ENCODE results near the gene ARID3A.

The ARID3A gene

GRCh38 chr19:1015782-1016646 lies 90.2 kb downstream of the ARID3A start:
- Histone ChIP-seq H3K9ac (ENCODE audit: insufficient read length) (no peak overlapping the region), H3K36me3 (ENCODE audit: insufficient read depth, low read length) (peaks cover 11% of the 10 kb centered on the region; the same call in 1 of the 2 replicates), H3K9me3 (ENCODE audit: low read depth, low read length) (no peaks in the 10 kb centered on the region), H3K27ac (no peak overlapping the region), H3K4me3 (no peak overlapping the region)
- TF ChIP-seq POLR2AphosphoS5 (IDR thresholded peaks at IDR 0.05; ENCODE audit: borderline replicate concordance, low read depth, low read length) (no peak), EZH2 (IDR thresholded peaks at IDR 0.05) (no peak), FOXP2 (optimal IDR thresholded peaks at IDR 0.05; ENCODE audit: control extremely low read depth, extremely low read length, insufficient read depth) (no peak)
- DNase-seq (ENCODE audit: low read depth, low spot score) = no peak

DNA sequence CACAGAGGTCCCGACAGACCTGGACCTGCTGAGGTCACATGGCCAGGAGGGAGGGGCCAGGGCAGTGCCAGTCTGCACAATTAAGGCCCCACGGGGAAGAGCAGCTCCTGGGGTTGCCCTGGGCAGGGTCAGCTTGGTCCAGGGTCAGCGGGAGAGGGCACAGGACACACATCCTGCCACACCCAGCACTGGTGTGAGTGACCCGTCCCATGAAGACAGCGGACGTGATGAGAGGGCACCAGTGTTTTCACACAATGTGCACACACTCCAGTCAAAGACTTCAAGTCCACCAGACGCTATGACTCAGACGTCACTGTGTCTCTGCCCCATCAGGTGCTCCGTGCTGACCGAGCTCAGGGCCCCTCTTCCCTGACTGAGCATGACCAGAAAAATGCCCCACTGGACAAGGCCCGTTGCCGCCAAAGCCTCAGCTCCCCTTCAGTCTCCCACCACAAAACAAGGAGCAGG lies 90.8 kb downstream of the ARID3A start:
- H3K27ac ChIP-seq = no peak overlapping the region
- H3K36me3 ChIP-seq (ENCODE audit: insufficient read depth, low read length) = peaks cover 10% of the 10 kb centered on the region; the same call in 1 of the 2 replicates
- no peak for TF ChIP-seq EZH2 (IDR thresholded peaks at IDR 0.05)
- TF ChIP-seq POLR2AphosphoS5 (IDR thresholded peaks at IDR 0.05; ENCODE audit: borderline replicate concordance, low read depth, low read length) = no peak; the same call in 1 of the 2 replicates
- no peak for TF ChIP-seq FOXP2 (optimal IDR thresholded peaks at IDR 0.05; ENCODE audit: control extremely low read depth, extremely low read length, insufficient read depth)
- H3K9me3 ChIP-seq (ENCODE audit: low read depth, low read length) = no peaks in the 10 kb centered on the region
- H3K9ac ChIP-seq (ENCODE audit: insufficient read length) = no peak overlapping the region
- no peak for DNase-seq (ENCODE audit: low read depth, low spot score)
- no peak overlapping the region for H3K4me3 ChIP-seq

- H3K9me3 ChIP-seq (ENCODE audit: low read depth, low read length) = no peaks in the 10 kb centered on the region
- TF ChIP-seq FOXP2 (optimal IDR thresholded peaks at IDR 0.05; ENCODE audit: control extremely low read depth, extremely low read length, insufficient read depth) = no peak
- no peak for TF ChIP-seq POLR2AphosphoS5 (IDR thresholded peaks at IDR 0.05; ENCODE audit: borderline replicate concordance, low read depth, low read length)
- TF ChIP-seq EZH2 (IDR thresholded peaks at IDR 0.05) = no peak
- no peak overlapping the region for H3K27ac ChIP-seq
- DNase-seq (ENCODE audit: low read depth, low spot score) = no peak
- peaks cover 5% of the 10 kb centered on the region; the same call in 1 of the 2 replicates for H3K36me3 ChIP-seq (ENCODE audit: insufficient read depth, low read length)
- H3K4me3 ChIP-seq = no peak overlapping the region
- H3K9ac ChIP-seq (ENCODE audit: insufficient read length) = peak overlapping the region; percentile 41
Observed at GRCh38 chr19:1017115-1017905, 91.5 kb downstream of the ARID3A start.

DNA sequence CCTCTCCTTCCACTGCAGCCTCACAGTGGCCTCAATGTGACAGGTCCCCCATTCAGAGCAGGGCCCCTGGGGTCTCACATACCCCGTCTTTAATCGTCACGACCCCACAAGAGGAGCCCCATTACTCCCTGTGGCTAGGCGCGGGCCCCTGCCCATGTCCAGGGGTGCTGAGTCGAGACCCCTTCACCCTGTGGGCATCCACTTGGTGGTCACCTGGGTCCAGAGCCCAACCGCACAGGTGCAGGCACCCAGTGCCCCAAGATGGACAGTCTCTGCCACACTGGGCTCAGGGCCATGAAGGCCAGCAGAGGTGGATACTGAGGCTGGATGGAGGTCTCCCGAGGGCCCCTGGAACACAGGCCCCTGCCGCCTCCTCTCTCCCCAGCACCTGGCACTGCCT lies 92.1 kb downstream of the ARID3A start:
- Histone ChIP-seq H3K36me3 (ENCODE audit: insufficient read depth, low read length) (peaks cover 4% of the 10 kb centered on the region; the same call in 1 of the 2 replicates), H3K9ac (ENCODE audit: insufficient read length) (peak overlapping the region; percentile 41)

DNA sequence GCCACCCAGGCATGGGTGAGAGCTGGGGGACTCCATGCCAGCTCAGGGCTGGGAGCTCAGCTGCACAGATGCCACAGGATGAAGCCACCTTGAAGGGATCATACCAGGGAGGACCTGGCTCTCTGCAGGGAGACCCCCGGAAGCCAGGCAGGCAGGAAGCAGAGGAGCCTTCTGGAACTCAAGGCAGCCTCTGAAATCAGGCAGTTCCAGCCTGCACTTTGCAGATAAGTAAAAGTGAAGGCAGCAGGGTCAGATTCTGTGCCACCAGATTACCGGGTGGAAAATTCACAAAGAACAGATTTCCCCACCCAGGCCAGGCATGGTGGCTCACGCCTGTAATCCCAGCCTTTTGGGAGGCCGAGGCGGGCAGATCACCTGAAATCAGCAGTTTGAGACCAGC lies 92.6 kb downstream of the ARID3A start:
- no peak for DNase-seq (ENCODE audit: low read depth, low spot score)
- H3K27ac ChIP-seq = peak overlapping the region; percentile 25; the same call in 1 of the 2 replicates
- no peak for TF ChIP-seq FOXP2 (optimal IDR thresholded peaks at IDR 0.05; ENCODE audit: control extremely low read depth, extremely low read length, insufficient read depth)
- TF ChIP-seq EZH2 (IDR thresholded peaks at IDR 0.05) = no peak
- TF ChIP-seq POLR2AphosphoS5 (IDR thresholded peaks at IDR 0.05; ENCODE audit: borderline replicate concordance, low read depth, low read length) = no peak
- 0 out of 2 replicates have a peak overlapping the region, but pooled peaks have one; percentile 22 for H3K4me3 ChIP-seq
- peak overlapping the region; percentile 8 for H3K9ac ChIP-seq (ENCODE audit: insufficient read length)
- H3K36me3 ChIP-seq (ENCODE audit: insufficient read depth, low read length) = no peaks in the 10 kb centered on the region; the same call in 1 of the 2 replicates
- no peaks in the 10 kb centered on the region for H3K9me3 ChIP-seq (ENCODE audit: low read depth, low read length)

More for the DNA sequence above, 92.1 kb downstream of the ARID3A start:
- DNase-seq (ENCODE audit: low read depth, low spot score) = no peak
- H3K27ac ChIP-seq = no peak overlapping the region
- H3K4me3 ChIP-seq = 0 out of 2 replicates have a peak overlapping the region, but pooled peaks have one; percentile 22
- no peaks in the 10 kb centered on the region for H3K9me3 ChIP-seq (ENCODE audit: low read depth, low read length)
- TF ChIP-seq FOXP2 (optimal IDR thresholded peaks at IDR 0.05; ENCODE audit: control extremely low read depth, extremely low read length, insufficient read depth) (no peak), POLR2AphosphoS5 (IDR thresholded peaks at IDR 0.05; ENCODE audit: borderline replicate concordance, low read depth, low read length) (no peak), EZH2 (IDR thresholded peaks at IDR 0.05) (no peak)

- H3K27ac ChIP-seq = no peak overlapping the region; the same call in 1 of the 2 replicates
- DNase-seq (ENCODE audit: low read depth, low spot score) = no peak
- H3K4me3 ChIP-seq = peak overlapping the region; percentile 86
- H3K9ac ChIP-seq (ENCODE audit: insufficient read length) = peak overlapping the region; percentile 97
- H3K9me3 ChIP-seq (ENCODE audit: low read depth, low read length) = no peaks in the 10 kb centered on the region
- no peak; the same call in 1 of the 2 replicates for TF ChIP-seq POLR2AphosphoS5 (IDR thresholded peaks at IDR 0.05; ENCODE audit: borderline replicate concordance, low read depth, low read length)
- no peak for TF ChIP-seq EZH2 (IDR thresholded peaks at IDR 0.05)
- TF ChIP-seq FOXP2 (optimal IDR thresholded peaks at IDR 0.05; ENCODE audit: control extremely low read depth, extremely low read length, insufficient read depth) = no peak
- H3K36me3 ChIP-seq (ENCODE audit: insufficient read depth, low read length) = no peaks in the 10 kb centered on the region; the same call in 1 of the 2 replicates
Observed at GRCh38 chr19:1018932-1019615, 93.2 kb downstream of the ARID3A start.

DNA sequence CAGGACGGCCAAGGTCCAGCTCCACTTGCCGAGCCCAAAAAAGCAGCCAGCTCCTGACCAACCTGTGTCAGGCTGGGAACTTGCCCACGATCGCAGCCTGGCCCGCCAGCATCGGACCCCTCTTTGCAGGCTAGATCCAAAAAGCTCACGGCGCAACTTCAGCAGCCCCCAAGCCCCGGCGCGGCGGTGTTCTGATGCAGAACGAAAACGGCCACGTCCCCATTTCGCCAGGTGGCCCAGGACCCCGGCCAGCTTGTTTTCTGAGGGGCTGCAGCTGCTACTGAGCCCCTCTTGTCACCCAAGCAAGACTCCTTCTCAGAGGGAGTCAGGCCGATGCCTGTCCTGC lies 93.8 kb downstream of the ARID3A start:
- no peak for TF ChIP-seq EZH2 (IDR thresholded peaks at IDR 0.05)
- no peak for TF ChIP-seq FOXP2 (optimal IDR thresholded peaks at IDR 0.05; ENCODE audit: control extremely low read depth, extremely low read length, insufficient read depth)
- no peak for TF ChIP-seq POLR2AphosphoS5 (IDR thresholded peaks at IDR 0.05; ENCODE audit: borderline replicate concordance, low read depth, low read length)
- Histone ChIP-seq H3K36me3 (ENCODE audit: insufficient read depth, low read length) (no peaks in the 10 kb centered on the region; the same call in 1 of the 2 replicates), H3K4me3 (peak overlapping the region; percentile 86), H3K27ac (no peak overlapping the region), H3K9ac (ENCODE audit: insufficient read length) (peak overlapping the region; percentile 97), H3K9me3 (ENCODE audit: low read depth, low read length) (no peaks in the 10 kb centered on the region)
- no peak for DNase-seq (ENCODE audit: low read depth, low spot score)

All from SK-N-MC (cell line).